HTERT RPE-1 (cell line): ENCODE data around the gene RTTN.

Source experiments
- in situ Hi-C: fragments of 300-500 bp; cut with MboI; formaldehyde crosslinking; loops from 4 replicates; pipeline ENCODE4 v1.14.3; 2020; ENCODE audit warnings: low sequenced_read_pairs

RTTN gene

DNA sequence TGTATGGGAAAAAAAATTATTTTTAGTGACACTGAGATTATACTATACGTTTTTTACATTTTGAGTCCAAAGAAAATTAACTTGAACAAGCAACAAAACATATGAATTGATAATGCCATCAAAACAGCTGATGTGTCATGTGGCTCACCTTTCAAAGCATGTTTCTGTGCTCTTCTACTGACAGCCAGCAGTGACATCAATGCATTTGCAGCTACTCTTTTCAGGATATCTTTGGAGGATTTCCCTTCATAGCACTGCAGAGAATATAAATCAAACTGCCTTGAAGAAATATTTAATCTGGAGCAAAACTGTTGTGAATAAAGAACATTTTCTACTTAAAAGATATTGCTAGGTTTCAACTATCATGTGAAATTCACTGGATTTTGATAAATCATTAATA lies 174.8 kb downstream of the RTTN start:
- in situ Hi-C loops, result no loop called here

- in situ Hi-C loops, result no loop called here
Measured at GRCh38 chr18:70029163-70029562, 176.3 kb downstream of the RTTN start.

- in situ Hi-C loops, result no loop called here
Measured at GRCh38 chr18:70028734-70029133, 176.8 kb downstream of the RTTN start.

DNA sequence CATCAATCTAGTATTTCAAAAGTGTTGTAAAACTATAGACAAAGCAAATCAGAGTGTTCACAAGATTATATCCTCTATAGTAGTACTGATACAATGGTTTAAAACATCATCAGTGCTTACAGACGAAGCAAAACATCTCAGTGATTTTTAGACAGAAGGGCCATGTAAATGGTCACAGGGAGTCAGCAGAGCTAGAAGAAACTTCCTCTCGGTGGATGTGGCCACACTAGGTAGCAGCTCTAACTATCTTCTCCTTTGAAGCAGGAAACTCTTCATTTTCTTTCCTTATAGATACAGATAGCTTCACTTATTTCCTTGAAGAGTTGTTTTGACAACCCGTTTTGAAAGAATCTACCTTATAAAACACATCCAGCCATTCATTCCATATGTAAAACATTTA lies 177.4 kb downstream of the RTTN start:
- in situ Hi-C loops, result no loop called here

DNA sequence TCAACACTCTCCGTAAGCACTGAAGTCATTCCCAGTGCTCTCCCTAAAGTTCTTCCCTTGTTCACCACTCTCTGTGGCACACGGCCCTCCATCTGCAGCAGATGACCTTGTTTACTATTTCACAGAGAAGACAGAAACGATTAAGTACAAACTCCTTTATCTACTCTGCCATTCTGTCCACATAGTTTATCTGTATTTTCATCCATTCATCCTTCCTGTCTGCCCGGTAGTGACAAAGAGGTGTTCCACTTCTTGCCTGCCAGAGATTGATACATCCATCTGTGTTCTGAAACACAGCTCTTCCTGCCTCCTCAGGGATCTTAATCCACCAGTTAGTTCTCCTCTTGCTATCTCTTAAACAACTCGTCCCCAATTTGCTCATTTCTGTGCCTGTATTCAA lies 179.9 kb downstream of the RTTN start:
- in situ Hi-C loops, result no loop called here

GRCh38 chr18:70024829-70025228 lies 180.7 kb downstream of the RTTN start:
- in situ Hi-C loops, result no loop called here

GRCh38 chr18:70024093-70024492 lies 181.4 kb downstream of the RTTN start:
- in situ Hi-C loops, result no loop called here

- in situ Hi-C loops, result no loop called here
Measured at GRCh38 chr18:70022636-70023035, 182.9 kb downstream of the RTTN start.

GRCh38 chr18:70021498-70021897 lies 184.0 kb downstream of the RTTN start:
- in situ Hi-C loops, result no loop called here

DNA sequence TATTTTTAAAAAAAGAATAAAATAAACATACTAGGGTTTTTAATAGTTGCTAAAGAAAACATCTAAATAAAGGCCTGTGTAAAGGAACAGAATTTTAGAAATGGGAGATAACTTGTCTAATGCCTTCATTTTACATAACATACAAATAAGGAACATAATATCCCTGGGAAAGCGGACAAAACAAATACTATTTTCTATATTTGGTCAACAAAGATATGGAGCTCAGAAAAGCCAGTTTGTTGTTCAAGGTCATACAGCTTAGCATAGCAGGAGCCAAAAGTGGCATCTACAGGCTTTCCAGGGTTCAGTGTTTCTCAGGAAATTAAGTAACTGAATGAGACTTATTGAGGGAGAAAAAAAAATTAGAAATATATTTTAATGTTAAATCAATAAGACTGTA lies 184.4 kb downstream of the RTTN start:
- in situ Hi-C loops, result no loop called here

DNA sequence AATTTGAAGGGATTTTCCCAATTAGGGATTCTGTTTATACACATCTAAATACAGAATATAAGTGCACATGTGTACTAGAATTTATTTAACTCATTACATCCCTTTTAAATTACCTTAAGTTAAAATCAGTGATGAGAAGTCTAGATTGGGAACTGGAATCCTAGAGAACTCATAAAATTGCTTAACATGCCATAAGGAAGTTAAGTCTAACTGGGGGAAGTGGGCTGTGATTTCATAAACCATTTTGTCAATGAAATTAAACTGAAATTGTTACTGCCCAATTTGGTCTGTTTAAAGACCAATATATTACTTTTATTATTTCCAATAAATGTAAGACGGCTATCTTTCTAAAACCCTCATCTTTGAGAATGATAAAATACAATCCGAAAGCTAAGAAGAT lies 185.5 kb downstream of the RTTN start:
- in situ Hi-C loops, result no loop called here

DNA sequence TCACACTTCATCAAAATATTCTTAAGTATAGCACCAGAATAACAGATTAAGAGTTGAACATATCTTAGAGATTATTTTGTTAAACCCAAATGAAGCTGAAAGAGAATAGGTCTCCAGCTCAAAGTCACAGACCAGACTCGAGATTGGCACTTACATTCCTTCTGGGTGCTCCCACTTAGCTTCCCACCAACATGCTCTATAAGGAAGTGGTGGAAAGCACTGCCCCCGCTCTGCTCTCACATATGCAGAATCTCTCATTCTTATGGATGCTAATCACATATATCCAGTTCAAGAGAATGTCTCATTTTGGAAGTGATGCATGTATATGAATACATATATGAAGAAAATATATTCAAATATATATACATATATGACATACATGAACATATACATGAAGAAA lies 186.4 kb downstream of the RTTN start:
- in situ Hi-C loops, result no loop called here

DNA sequence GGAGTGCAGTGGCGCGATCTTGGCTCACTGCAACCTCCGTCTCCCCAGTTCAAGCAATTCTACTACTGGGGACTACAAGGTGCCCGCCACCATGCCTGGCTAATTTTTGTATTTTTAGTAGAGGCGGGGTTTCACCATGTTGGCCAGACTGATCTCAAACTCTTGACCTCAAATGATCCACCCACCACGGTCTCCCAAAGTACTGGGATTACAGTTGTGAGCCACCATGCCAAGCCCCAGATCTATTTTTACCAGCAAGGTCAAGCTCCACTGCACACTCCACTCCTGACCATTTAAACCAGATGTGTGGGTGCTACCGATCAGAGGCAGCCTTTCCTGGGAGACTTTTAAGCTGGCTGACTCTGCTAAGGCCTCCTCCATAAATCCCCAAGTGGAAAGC lies 190.4 kb downstream of the RTTN start:
- in situ Hi-C loops, result no loop called here

DNA sequence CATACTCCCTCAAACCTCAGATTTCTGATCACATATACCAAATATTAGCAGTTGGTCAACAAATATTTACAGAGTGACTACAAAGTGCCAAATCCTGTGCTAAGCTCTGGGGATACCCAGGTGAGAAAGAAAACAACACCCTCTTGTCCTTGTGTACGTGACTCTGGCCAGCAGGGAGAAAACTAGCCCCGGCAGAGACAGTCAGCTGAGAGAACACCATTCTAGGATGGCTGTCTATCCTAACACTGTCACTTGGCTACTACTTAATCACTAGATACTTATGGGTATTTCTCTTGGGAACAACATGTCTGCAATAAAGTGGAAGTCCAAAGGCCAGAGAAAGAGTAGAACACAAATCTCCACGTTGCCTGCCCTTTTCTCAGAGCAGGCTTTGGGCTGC lies 199.9 kb downstream of the RTTN start:
- in situ Hi-C loops, result no loop called here

- in situ Hi-C loops, result no loop called here
Measured at GRCh38 chr18:70004696-70005095, 200.8 kb downstream of the RTTN start.

- in situ Hi-C loops, result no loop called here
Measured at GRCh38 chr18:69999656-70000055, 205.8 kb downstream of the RTTN start.

- in situ Hi-C loops, result no loop called here
Measured at GRCh38 chr18:69998523-69998987, 206.9 kb downstream of the RTTN start.

GRCh38 chr18:69996951-69997798 lies 208.3 kb downstream of the RTTN start:
- in situ Hi-C loops, result no loop called here

DNA sequence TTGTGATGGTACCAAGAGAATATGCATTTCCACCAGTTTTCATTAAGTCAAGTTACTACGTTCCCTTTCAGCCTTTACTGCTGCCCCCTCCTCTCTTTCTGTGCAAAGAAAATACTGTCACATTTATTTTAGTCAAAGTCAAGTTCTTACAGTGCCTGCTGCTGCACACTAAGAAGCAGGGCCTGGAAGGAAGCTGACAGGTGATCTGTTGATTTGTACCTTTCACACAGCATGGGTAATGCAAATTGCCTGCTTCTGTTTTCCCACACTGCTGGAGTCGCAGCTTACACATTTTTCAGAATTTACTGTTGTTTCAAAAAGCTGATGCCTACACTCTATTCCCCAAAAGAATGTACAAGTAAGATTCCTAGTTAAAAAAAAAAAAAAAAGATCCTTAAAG lies 209.1 kb downstream of the RTTN start:
- in situ Hi-C loops, result no loop called here

GRCh38 chr18:69995774-69996173 lies 209.7 kb downstream of the RTTN start:
- in situ Hi-C loops, result no loop called here

DNA sequence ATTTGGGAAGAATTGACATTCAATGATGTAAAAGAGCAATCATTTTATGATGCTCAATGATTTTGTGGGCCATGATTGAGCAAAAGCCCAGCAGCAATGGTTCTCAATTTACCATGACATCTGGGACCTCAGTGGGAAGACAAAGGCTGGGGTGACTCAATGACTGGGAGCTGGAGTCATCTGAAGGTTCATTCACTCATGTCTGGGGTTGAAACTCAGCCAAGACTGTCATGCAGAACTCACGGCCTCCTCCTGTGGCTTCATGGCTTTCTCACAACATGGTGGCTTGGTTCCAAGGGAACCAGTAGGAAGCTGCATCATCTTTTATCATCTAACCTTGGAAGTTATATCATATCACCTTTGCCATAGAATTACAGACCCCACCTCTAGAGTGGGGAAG lies 212.7 kb downstream of the RTTN start:
- in situ Hi-C loops, result no loop called here

- in situ Hi-C loops, result no loop called here
Measured at GRCh38 chr18:69987870-69988269, 217.6 kb downstream of the RTTN start.

GRCh38 chr18:69985239-69985638 lies 220.2 kb downstream of the RTTN start:
- in situ Hi-C loops, result no loop called here
